H1 (cell line): Measurements from ENCODE around the gene SSBP3. TPM values are rescaled to one million over a fixed set of nuclear protein-coding genes. Genes with fewer than 3 reads are reported as not detected.

Experiments
- CTCF ChIA-PET: fragments of 300-600 bp; sonication (Branson Sonifier 250); formaldehyde crosslinking; loops from one replicate; lab custom pipeline; 2021; ENCODE audit not compliant: partially characterized antibody; lab: Charles Lee
- POLR2A ChIA-PET: fragments of 300-600 bp; sonication (Branson Sonifier 250); formaldehyde crosslinking; loops from one replicate; lab custom pipeline; 2021; ENCODE audit warnings: inconsistent platforms; ENCODE audit not compliant: partially characterized antibody; lab: Charles Lee
- DNase-seq, 2 experiments: peaks; one replicate each; pipeline versions ENCODE4 v3.0.0 to v3.0.0-alpha.2; 2010 to 2022; ENCODE audit warnings: low spot score in 2 of 2, low read depth in 1 of 2, mixed read lengths in 1 of 2
- FAIRE-seq: peaks from 2 replicates; lab custom pipeline; 2011; peaks lifted over from hg19 to GRCh38; lab: Jason Lieb, UNC
- H2AFZ ChIP-seq: 2 replicates; pipeline ENCODE4 v1.8.1; 2012; ENCODE audit warnings: low read length, inconsistent platforms
- H2AK5ac ChIP-seq: 2 replicates; pipeline ENCODE4 v1.6.1; 2013; ENCODE audit warnings: low read depth, low read length
- H2BK120ac ChIP-seq: replicated peaks from 2 replicates; pipeline ENCODE3; 2013; ENCODE audit warnings: low read depth, low read length, inconsistent platforms
- H2BK12ac ChIP-seq: 2 replicates; pipeline ENCODE4 v1.6.1; 2013; ENCODE audit warnings: low read depth, low read length
- H2BK15ac ChIP-seq: 2 replicates; pipeline ENCODE4 v1.6.1; 2013; ENCODE audit warnings: low read length
- H2BK20ac ChIP-seq: 2 replicates; pipeline ENCODE4 v1.6.1; 2013; ENCODE audit warnings: low read length
- H2BK5ac ChIP-seq: 2 replicates; pipeline ENCODE4 v1.6.1; 2013; ENCODE audit warnings: low read depth, low read length
- H3K14ac ChIP-seq: 2 replicates; pipeline ENCODE4 v1.6.1; 2013; ENCODE audit warnings: inconsistent platforms; ENCODE audit not compliant: insufficient read length
- H3K18ac ChIP-seq: 2 replicates; pipeline ENCODE4 v1.6.1; 2013; ENCODE audit warnings: low read length; ENCODE audit errors: extremely low read depth
- H3K23ac ChIP-seq: 2 replicates; pipeline ENCODE4 v1.6.1; 2013; ENCODE audit warnings: inconsistent platforms; ENCODE audit not compliant: insufficient read length
- H3K23me2 ChIP-seq: 2 replicates; pipeline ENCODE4 v1.6.1; 2013; ENCODE audit warnings: low read depth, low read length
- H3K27ac ChIP-seq: 2 replicates; pipeline ENCODE4 v1.6.1; 2011; ENCODE audit warnings: low read depth, low read length, inconsistent platforms
- H3K27me3 ChIP-seq, 4 experiments: replicated peaks in 1 of 4; 1 replicate in 1 of 4; 2 replicates in 3 of 4; pipeline versions ENCODE4 v1.6.1 to v1.8.1; 2011 to 2013; ENCODE audit warnings: low read length in 3 of 4, mild to moderate bottlenecking in 3 of 4, inconsistent platforms in 2 of 4, mixed read lengths in 2 of 4, moderate library complexity in 1 of 4; ENCODE audit not compliant: control insufficient read depth in 3 of 4, insufficient read depth in 3 of 4; ENCODE audit errors: extremely low read depth in 1 of 4
- H3K36me3 ChIP-seq, 4 experiments: 2 replicates each; pipeline versions ENCODE4 v1.6.1 to v1.8.1; 2011 to 2013; ENCODE audit warnings: mild to moderate bottlenecking in 4 of 4, low read length in 3 of 4, moderate library complexity in 2 of 4, control low read depth in 1 of 4, inconsistent platforms in 1 of 4; ENCODE audit not compliant: insufficient read depth in 4 of 4, control insufficient read depth in 2 of 4
- H3K4ac ChIP-seq: replicated peaks from 2 replicates; pipeline ENCODE3; 2013; ENCODE audit warnings: low read length, low read depth, mixed read lengths, inconsistent platforms; ENCODE audit not compliant: insufficient read length
- H3K4me1 ChIP-seq, 4 experiments: replicated peaks in 1 of 4; 1 replicate in 1 of 4; 2 replicates in 3 of 4; pipeline versions ENCODE4 v1.6.1 to v1.8.1; 2011 to 2013; ENCODE audit warnings: low read length in 3 of 4, inconsistent platforms in 2 of 4, mixed read lengths in 1 of 4; ENCODE audit not compliant: insufficient read depth in 4 of 4, control insufficient read depth in 3 of 4
- H3K4me2 ChIP-seq, 2 experiments: 2 replicates each; pipeline versions ENCODE4 v1.6.1 to v1.8.1; 2011 to 2013; ENCODE audit warnings: low read depth in 2 of 2, low read length in 2 of 2, control low read depth in 1 of 2, inconsistent platforms in 1 of 2, mild to moderate bottlenecking in 1 of 2; ENCODE audit not compliant: insufficient read depth in 1 of 2
- H3K4me3 ChIP-seq, 4 experiments: fragments of 200-600, 300-600 bp in 1 of 4; sonication (generic), shearing (Covaris generic), sonication (Bioruptor Twin) in 1 of 4; 2 replicates each; pipeline versions ENCODE4 v1.5.1 to v1.8.1; 2011 to 2016; ENCODE audit warnings: low read length in 4 of 4, low read depth in 3 of 4, control low read depth in 2 of 4, inconsistent platforms in 2 of 4, mild to moderate bottlenecking in 2 of 4, mixed read lengths in 1 of 4, moderate library complexity in 1 of 4; ENCODE audit not compliant: insufficient read depth in 2 of 4; ENCODE audit errors: extremely low read depth in 1 of 4
- H3K56ac ChIP-seq: replicated peaks from 2 replicates; pipeline ENCODE3; 2013; ENCODE audit warnings: low read depth, mild to moderate bottlenecking, mixed read lengths, low read length, inconsistent platforms; ENCODE audit not compliant: insufficient read length
- H3K79me1 ChIP-seq: 2 replicates; pipeline ENCODE4 v1.6.1; 2013; ENCODE audit warnings: low read depth, low read length, control low read depth
- H3K79me2 ChIP-seq, 2 experiments: 2 replicates each; pipeline versions ENCODE4 v1.6.1 to v1.8.1; 2012 to 2013; ENCODE audit warnings: low read length in 2 of 2, mild to moderate bottlenecking in 2 of 2, inconsistent platforms in 1 of 2; ENCODE audit not compliant: insufficient read depth in 2 of 2, control insufficient read depth in 1 of 2
- H3K9ac ChIP-seq, 4 experiments: replicated peaks in 1 of 4; 1 replicate in 1 of 4; 2 replicates in 3 of 4; pipeline versions ENCODE4 v1.6.1 to v1.8.1; 2011 to 2013; ENCODE audit warnings: low read depth in 3 of 4, low read length in 3 of 4, control low read depth in 2 of 4, mild to moderate bottlenecking in 2 of 4, moderate library complexity in 2 of 4, inconsistent platforms in 1 of 4; ENCODE audit errors: extremely low read depth in 1 of 4
- H3K9me3 ChIP-seq, 2 experiments: 2 replicates each; pipeline versions ENCODE4 v1.6.1 to v1.8.1; 2012 to 2013; ENCODE audit warnings: mild to moderate bottlenecking in 2 of 2, moderate library complexity in 2 of 2, control low read depth in 1 of 2, inconsistent platforms in 1 of 2, low read depth in 1 of 2, low read length in 1 of 2, mixed read lengths in 1 of 2; ENCODE audit not compliant: insufficient read depth in 2 of 2
- H4K20me1 ChIP-seq, 2 experiments: replicated peaks in 1 of 2; 2 replicates each; pipeline versions ENCODE3 to v1.8.1; 2011 to 2013; ENCODE audit warnings: inconsistent platforms in 2 of 2, low read length in 2 of 2, mild to moderate bottlenecking in 1 of 2; ENCODE audit not compliant: insufficient read depth in 2 of 2, control insufficient read depth in 1 of 2
- H4K5ac ChIP-seq: 2 replicates; pipeline ENCODE4 v1.6.1; 2013; ENCODE audit warnings: low read length, low read depth, mixed read lengths, inconsistent platforms; ENCODE audit not compliant: insufficient read length
- H4K8ac ChIP-seq: 2 replicates; pipeline ENCODE4 v1.8.0; 2013; ENCODE audit warnings: mild to moderate bottlenecking, moderate library complexity, low read length, inconsistent platforms; ENCODE audit not compliant: insufficient read depth; ENCODE audit errors: extremely low read depth
- H4K91ac ChIP-seq: replicated peaks from 2 replicates; pipeline ENCODE3; 2013; ENCODE audit warnings: low read length, mixed read lengths, inconsistent platforms; ENCODE audit not compliant: insufficient read length
- EZH2 ChIP-seq: fragments of 200-600 bp; sonication (generic); IDR thresholded peaks from 2 replicates; pipeline ENCODE4 v1.7.1; 2012; ENCODE audit warnings: low read depth, mild to moderate bottlenecking, moderate library complexity, low read length, inconsistent platforms; ENCODE audit not compliant: severe bottlenecking
- WGBS, 2 experiments: shearing (Covaris generic) in 1 of 2; methylation state at CpG; one replicate each; pipeline versions ENCODE4 v1.1.6 to v1.1.7; 2013 to 2015; ENCODE audit warnings: low lambda C conversion rate in 2 of 2, mixed read lengths in 2 of 2, inconsistent platforms in 1 of 2, low coverage in 1 of 2, missing lambda C conversion rate in 1 of 2; ENCODE audit not compliant: insufficient replicate concordance in 2 of 2, insufficient coverage in 1 of 2, insufficient read length in 1 of 2; ENCODE audit errors: extremely low coverage in 1 of 2, missing lambda C conversion rate in 1 of 2; 5-methylcytosine and 5-hydroxymethylcytosine counted together
- polyA plus RNA-seq, 7 experiments: library from polyadenylated mRNA; depleted of rRNA in 3 of 7; stranded (reverse) in 5 of 7; unstranded in 2 of 7; fragments of >200 nt in 5 of 7; fragments of 200-250 nt in 2 of 7; gene quantifications; 1 replicate in 5 of 7; 2 replicates in 1 of 7; 4 replicates in 1 of 7; pipeline versions ENCODE4 v1.2.1 to v1.2.3, GENCODE V29; 2011 to 2013; ENCODE audit warnings: missing spikeins in 2 of 7, mixed read lengths in 2 of 7
- total RNA-seq: library from RNA; stranded (reverse); fragmentation: NEBNext Ultra II Directional; extraction: Animal tissue kit (Norgen Biotek cat#: 25700); gene quantifications from 2 replicates; pipeline ENCODE4 v1.2.1, GENCODE V29; 2021

SSBP3 gene
- total and polyA plus RNA-seq, 2 of the 8 experiments (the other 6 are each of a cell fraction or from before 2014, with no cell fraction given), result 99.7 to 133 TPM

- Histone ChIP-seq H2BK12ac (no peak overlapping the region), H3K23me2 (no peaks in the 10 kb centered on the region), H3K4me3 (no peak overlapping the region), H2BK5ac (no peak overlapping the region), H3K4me2 (no peak overlapping the region), H3K14ac (no peak overlapping the region), H2AK5ac (no peak overlapping the region), H3K9ac (no peak overlapping the region), H3K18ac (no peak overlapping the region), H4K8ac (peak overlapping the region; percentile 65; the same call in 1 of the 2 replicates), H3K56ac (no peak overlapping the region), H3K79me1 (peaks cover 3% of the 10 kb centered on the region; the same call in 1 of the 2 replicates), H4K20me1 (peaks cover 4 to 10% of the 10 kb centered on the region in 2 experiments), H3K4ac (no peak overlapping the region), H3K36me3 (peaks cover 0 to 6% (median 4%) of the 10 kb centered on the region in 4 experiments; a peak in 5 of 8 replicates), H2BK120ac (no peak overlapping the region), H4K91ac (no peak overlapping the region), H2BK20ac (no peak overlapping the region), H4K5ac (no peak overlapping the region), H2AFZ (no peak overlapping the region), H3K79me2 (no peaks in the 10 kb centered on the region; a peak in 1 of 4 replicates), H2BK15ac (no peak overlapping the region), H3K27ac (no peak overlapping the region), H3K23ac (no peak overlapping the region), H3K9me3 (no peaks in the 10 kb centered on the region), H3K27me3 (no peaks in the 10 kb centered on the region), H3K4me1 (peaks cover 3 to 10% (median 3%) of the 10 kb centered on the region in 4 experiments)
- DNase-seq, result no peak
- POLR2A ChIA-PET, result interaction anchor here (0.6 to 1.3 kb wide), 2 partner anchors 9 to 138 kb away, joined by 4 read pairs; no protein-coding TSS in a partner anchor
- 94% methylated on average over 5 of the region's 5 CpGs; no CpG with 5 or more reads in 1 of the 2 experiments for WGBS, 2 experiments
- no peak for FAIRE-seq
- CTCF ChIA-PET, result interaction anchor here (0.6 to 1.9 kb wide), 5 partner anchors 10 to 333 kb away, joined by 3 to 6 read pairs (median 3); no protein-coding TSS in a partner anchor
- no peak for TF ChIP-seq EZH2
Observed at GRCh38 chr1:54253480-54253879, 152.7 kb downstream of the SSBP3 start.
